H9 (cell line): Measurements from ENCODE around the gene ZNF234. TPM values are rescaled to one million over a fixed set of nuclear protein-coding genes. Genes with fewer than 3 reads are reported as not detected.

Experiments used
- DNase-seq: peaks from one replicate; pipeline ENCODE4 v3.0.0-alpha.2; 2017
- H2AFZ ChIP-seq: one replicate; pipeline ENCODE4 v1.6.1; 2013; ENCODE audit warnings: mild to moderate bottlenecking, low read length, control low read depth, moderate library complexity
- H2AK5ac ChIP-seq: 2 replicates; pipeline ENCODE4 v1.6.1; 2013; ENCODE audit warnings: low read length, control low read depth, mixed read lengths; ENCODE audit not compliant: insufficient read length
- H2BK120ac ChIP-seq: one replicate; pipeline ENCODE4 v1.6.1; 2013; ENCODE audit warnings: low read depth, mild to moderate bottlenecking, low read length, control low read depth, inconsistent platforms; ENCODE audit not compliant: poor library complexity, severe bottlenecking
- H2BK12ac ChIP-seq: 2 replicates; pipeline ENCODE4 v1.6.1; 2013; ENCODE audit warnings: low read length, control low read depth, mixed read lengths, low read depth; ENCODE audit not compliant: insufficient read length
- H2BK15ac ChIP-seq: 2 replicates; pipeline ENCODE4 v1.6.1; 2013; ENCODE audit warnings: low read depth, low read length, control low read depth
- H2BK20ac ChIP-seq: one replicate; pipeline ENCODE4 v1.6.1; 2013; ENCODE audit warnings: low read depth, mild to moderate bottlenecking, low read length, control low read depth, inconsistent platforms; ENCODE audit not compliant: poor library complexity, severe bottlenecking
- H2BK5ac ChIP-seq: 2 replicates; pipeline ENCODE4 v1.6.1; 2013; ENCODE audit warnings: low read length, control low read depth, mixed read lengths; ENCODE audit not compliant: insufficient read length
- H3K14ac ChIP-seq: 2 replicates; pipeline ENCODE4 v1.6.1; 2013; ENCODE audit warnings: low read length, control low read depth; ENCODE audit not compliant: insufficient read depth
- H3K18ac ChIP-seq: 2 replicates; pipeline ENCODE4 v1.6.1; 2013; ENCODE audit warnings: low read depth, mild to moderate bottlenecking, mixed read lengths, low read length, control low read depth; ENCODE audit not compliant: insufficient read length
- H3K23ac ChIP-seq: 2 replicates; pipeline ENCODE4 v1.6.1; 2013; ENCODE audit warnings: low read length, control low read depth, mixed read lengths, low read depth; ENCODE audit not compliant: insufficient read length
- H3K23me2 ChIP-seq: 2 replicates; pipeline ENCODE4 v1.6.1; 2013; ENCODE audit warnings: low read depth, mild to moderate bottlenecking, mixed read lengths, low read length, control low read depth; ENCODE audit not compliant: insufficient read length, poor library complexity, severe bottlenecking
- H3K27ac ChIP-seq: 2 replicates; pipeline ENCODE4 v1.5.1; 2013; ENCODE audit warnings: low read length, control low read depth, mixed read lengths, low read depth; ENCODE audit not compliant: insufficient read length
- H3K27me3 ChIP-seq: 2 replicates; pipeline ENCODE4 v1.6.1; 2013; ENCODE audit warnings: low read length, control low read depth, inconsistent platforms; ENCODE audit not compliant: insufficient read depth
- H3K4ac ChIP-seq: 2 replicates; pipeline ENCODE4 v1.6.1; 2013; ENCODE audit warnings: low read depth, mild to moderate bottlenecking, control low read depth, inconsistent platforms, low read length, moderate library complexity
- H3K4me1 ChIP-seq: 2 replicates; pipeline ENCODE4 v1.6.1; 2013; ENCODE audit warnings: low read length, control low read depth, inconsistent platforms; ENCODE audit not compliant: insufficient read depth
- H3K4me2 ChIP-seq: 2 replicates; pipeline ENCODE4 v1.6.1; 2013; ENCODE audit warnings: low read length, control low read depth, mixed read lengths; ENCODE audit not compliant: insufficient read length, insufficient read depth
- H3K56ac ChIP-seq: 2 replicates; pipeline ENCODE4 v1.6.1; 2013; ENCODE audit warnings: low read depth, mild to moderate bottlenecking, mixed read lengths, low read length, control low read depth; ENCODE audit not compliant: insufficient read length
- H3K79me1 ChIP-seq: 2 replicates; pipeline ENCODE4 v1.6.1; 2013; ENCODE audit warnings: low read depth, mild to moderate bottlenecking, moderate library complexity, low read length, control low read depth, inconsistent platforms; ENCODE audit not compliant: insufficient read depth, poor library complexity, severe bottlenecking
- H3K79me2 ChIP-seq: 2 replicates; pipeline ENCODE4 v1.6.1; 2013; ENCODE audit warnings: low read length, control low read depth, inconsistent platforms; ENCODE audit not compliant: insufficient read depth
- H3K9ac ChIP-seq: 2 replicates; pipeline ENCODE4 v1.6.1; 2013; ENCODE audit warnings: low read length, control low read depth, mixed read lengths; ENCODE audit not compliant: insufficient read length; ENCODE audit errors: extremely low read depth
- H3K9me3 ChIP-seq: one replicate; pipeline ENCODE4 v1.6.1; 2013; ENCODE audit warnings: low read depth, low read length, inconsistent platforms; ENCODE audit not compliant: control insufficient read depth
- H3T11ph ChIP-seq: one replicate; pipeline ENCODE4 v1.6.1; 2013; ENCODE audit warnings: mild to moderate bottlenecking, low read length, control low read depth, inconsistent platforms
- H4K20me1 ChIP-seq: one replicate; pipeline ENCODE4 v1.6.1; 2013; ENCODE audit not compliant: control insufficient read depth, insufficient read length, insufficient read depth
- H4K5ac ChIP-seq: 2 replicates; pipeline ENCODE4 v1.6.1; 2013; ENCODE audit warnings: low read depth, mild to moderate bottlenecking, mixed read lengths, low read length, control low read depth; ENCODE audit not compliant: insufficient read length
- H4K8ac ChIP-seq: replicated peaks from 2 replicates; pipeline ENCODE4 v1.6.1; 2013; ENCODE audit warnings: low read length, control low read depth, mixed read lengths, low read depth; ENCODE audit not compliant: insufficient read length
- H4K91ac ChIP-seq: 2 replicates; pipeline ENCODE4 v1.6.1; 2013; ENCODE audit warnings: low read depth, mild to moderate bottlenecking, moderate library complexity, mixed read lengths, low read length, control low read depth; ENCODE audit not compliant: insufficient read length
- H3K27ac Mint-ChIP-seq, 3 experiments: 2 replicates in 2 of 3; 3 replicates in 1 of 3; pipeline ENCODE4 v1.8.0; 2020 to 2021; ENCODE audit warnings: mixed read lengths in 3 of 3, mild to moderate bottlenecking in 1 of 3, moderate library complexity in 1 of 3
- H3K27me3 Mint-ChIP-seq: 2 replicates; pipeline ENCODE4 v1.8.0; 2021; ENCODE audit warnings: low read depth, mild to moderate bottlenecking, moderate library complexity, mixed read lengths
- H3K36me3 Mint-ChIP-seq, 3 experiments: 2 replicates in 2 of 3; 3 replicates in 1 of 3; pipeline ENCODE4 v1.8.0; 2020 to 2021; ENCODE audit warnings: low read depth in 3 of 3, mixed read lengths in 3 of 3; ENCODE audit not compliant: insufficient read depth in 1 of 3
- H3K4me1 Mint-ChIP-seq, 2 experiments: 2 replicates each; pipeline ENCODE4 v1.8.0; 2020; ENCODE audit warnings: mixed read lengths in 2 of 2
- H3K4me3 Mint-ChIP-seq, 2 experiments: 2 replicates in 1 of 2; 3 replicates in 1 of 2; pipeline ENCODE4 v1.8.0; 2020 to 2021; ENCODE audit warnings: mild to moderate bottlenecking in 2 of 2, mixed read lengths in 2 of 2, moderate library complexity in 1 of 2
- H3K9me3 Mint-ChIP-seq, 2 experiments: 2 replicates in 1 of 2; 3 replicates in 1 of 2; pipeline ENCODE4 v1.8.0; 2020; ENCODE audit warnings: mild to moderate bottlenecking in 2 of 2, mixed read lengths in 2 of 2, moderate library complexity in 1 of 2
- WGBS: extraction: QIAGEN DNeasy Blood & Tissue Kit; methylation state at CpG from one replicate; pipeline ENCODE4 v1.1.7; 2013; ENCODE audit warnings: missing lambda C conversion rate, low lambda C conversion rate, mixed read lengths; ENCODE audit not compliant: insufficient read length; ENCODE audit errors: extremely low coverage; 5-methylcytosine and 5-hydroxymethylcytosine counted together
- total RNA-seq: library from RNA; stranded (reverse); gene quantifications from 2 replicates; pipeline ENCODE4 v1.2.1, GENCODE V29; 2021
- TF ChIP-seq, protein P1 (sequence below): fragments of 200-600 bp; sonication (generic); conservative IDR thresholded peaks from 3 replicates; pipeline ENCODE4 v1.8.0; 2021; ENCODE audit warnings: antibody characterized with exemption, mild to moderate bottlenecking

Gene ZNF234
- total RNA-seq, 1 experiment from 2014 or later, result 12.4 TPM

DNA sequence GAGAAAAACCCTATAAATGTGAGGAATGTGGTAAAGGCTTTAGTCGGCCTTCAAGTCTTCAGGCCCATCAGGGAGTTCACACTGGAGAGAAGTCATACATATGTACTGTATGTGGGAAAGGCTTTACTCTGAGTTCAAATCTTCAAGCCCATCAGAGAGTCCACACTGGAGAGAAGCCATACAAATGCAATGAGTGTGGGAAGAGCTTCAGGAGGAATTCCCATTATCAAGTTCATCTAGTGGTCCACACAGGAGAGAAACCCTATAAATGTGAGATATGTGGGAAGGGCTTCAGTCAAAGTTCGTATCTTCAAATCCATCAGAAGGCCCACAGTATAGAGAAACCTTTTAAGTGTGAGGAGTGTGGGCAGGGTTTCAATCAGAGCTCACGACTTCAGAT, 35.2 kb downstream of the ZNF234 start:
- no peak overlapping the region for H3K4ac ChIP-seq
- peaks cover 58 to 69% of the 10 kb centered on the region in 2 experiments for H3K9me3 Mint-ChIP-seq
- H2BK20ac ChIP-seq, result no peak overlapping the region
- H2BK5ac ChIP-seq, result no peak overlapping the region
- TF ChIP-seq, protein P1, sequence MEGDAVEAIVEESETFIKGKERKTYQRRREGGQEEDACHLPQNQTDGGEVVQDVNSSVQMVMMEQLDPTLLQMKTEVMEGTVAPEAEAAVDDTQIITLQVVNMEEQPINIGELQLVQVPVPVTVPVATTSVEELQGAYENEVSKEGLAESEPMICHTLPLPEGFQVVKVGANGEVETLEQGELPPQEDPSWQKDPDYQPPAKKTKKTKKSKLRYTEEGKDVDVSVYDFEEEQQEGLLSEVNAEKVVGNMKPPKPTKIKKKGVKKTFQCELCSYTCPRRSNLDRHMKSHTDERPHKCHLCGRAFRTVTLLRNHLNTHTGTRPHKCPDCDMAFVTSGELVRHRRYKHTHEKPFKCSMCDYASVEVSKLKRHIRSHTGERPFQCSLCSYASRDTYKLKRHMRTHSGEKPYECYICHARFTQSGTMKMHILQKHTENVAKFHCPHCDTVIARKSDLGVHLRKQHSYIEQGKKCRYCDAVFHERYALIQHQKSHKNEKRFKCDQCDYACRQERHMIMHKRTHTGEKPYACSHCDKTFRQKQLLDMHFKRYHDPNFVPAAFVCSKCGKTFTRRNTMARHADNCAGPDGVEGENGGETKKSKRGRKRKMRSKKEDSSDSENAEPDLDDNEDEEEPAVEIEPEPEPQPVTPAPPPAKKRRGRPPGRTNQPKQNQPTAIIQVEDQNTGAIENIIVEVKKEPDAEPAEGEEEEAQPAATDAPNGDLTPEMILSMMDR, result no peak
- H3K9ac ChIP-seq, result no peak overlapping the region
- no peaks in the 10 kb centered on the region for H3K27me3 ChIP-seq
- no peak overlapping the region for H4K8ac ChIP-seq
- WGBS, result no CpG with 5 or more reads among the region's 3 CpGs
- no peak overlapping the region for H3K4me3 Mint-ChIP-seq
- peaks cover 7% of the 10 kb centered on the region for H3K27me3 Mint-ChIP-seq
- no peaks in the 10 kb centered on the region for H3K23me2 ChIP-seq
- no peaks in the 10 kb centered on the region for H3K4me1 ChIP-seq
- H3K27ac Mint-ChIP-seq, result no peak overlapping the region
- no peak overlapping the region for H3K4me2 ChIP-seq
- no peak overlapping the region for H2AK5ac ChIP-seq
- H2BK120ac ChIP-seq, result no peak overlapping the region
- H3K27ac ChIP-seq, result no peak overlapping the region
- no peak overlapping the region for H2AFZ ChIP-seq
- no peak overlapping the region for H2BK12ac ChIP-seq
- H3K56ac ChIP-seq, result no peak overlapping the region
- H3K23ac ChIP-seq, result no peak overlapping the region
- H3K14ac ChIP-seq, result no peak overlapping the region
- H4K5ac ChIP-seq, result no peak overlapping the region
- peaks cover 68 to 72% (median 69%) of the 10 kb centered on the region in 3 experiments for H3K36me3 Mint-ChIP-seq
- H3K79me1 ChIP-seq, result no peaks in the 10 kb centered on the region
- no peak overlapping the region for H3K18ac ChIP-seq
- no peak overlapping the region for H4K91ac ChIP-seq
- H3K79me2 ChIP-seq, result no peaks in the 10 kb centered on the region
- H3K9me3 ChIP-seq, result peaks cover 35% of the 10 kb centered on the region
- H3K4me1 Mint-ChIP-seq, result no peaks in the 10 kb centered on the region
- no peak for DNase-seq
- H2BK15ac ChIP-seq, result no peak overlapping the region
- H4K20me1 ChIP-seq, result no peaks in the 10 kb centered on the region
- no peak overlapping the region for H3T11ph ChIP-seq
